Transverse colon (tissue), 4 donors: ENCODE results near the gene C19orf44. TPM values are rescaled to one million over a fixed set of nuclear protein-coding genes. Genes with fewer than 3 reads are reported as not detected.

Source experiments
- DNase-seq: peaks from one replicate; pipeline ENCODE4 v3.0.0-alpha.2; 2019
- H3K27ac ChIP-seq, 4 donors: fragments of 200-600 bp; sonication (generic); 2 replicates each; pipeline ENCODE4 v1.5.1; 2016 to 2018; ENCODE audit warnings: inconsistent platforms in 4 of 4
- H3K27me3 ChIP-seq: fragments of 200-600 bp; sonication (generic); 2 replicates; pipeline ENCODE4 v1.5.1; 2017; ENCODE audit warnings: inconsistent platforms
- H3K36me3 ChIP-seq, 4 donors: fragments of 200-600 bp; sonication (generic); 2 replicates each; pipeline ENCODE4 v1.5.1; 2017 to 2019; ENCODE audit warnings: inconsistent platforms in 4 of 4
- H3K4me1 ChIP-seq, 4 donors: fragments of 200-600 bp; sonication (generic); 2 replicates each; pipeline ENCODE4 v1.5.1; 2017 to 2020; ENCODE audit warnings: inconsistent platforms in 4 of 4
- H3K4me3 ChIP-seq, 4 donors: fragments of 200-600 bp; sonication (generic); 1 replicate in 1 of 4; 2 replicates in 3 of 4; pipeline versions ENCODE4 v1.5.1 to v1.6.1; 2017 to 2019; ENCODE audit warnings: inconsistent platforms in 4 of 4
- H3K9me3 ChIP-seq, 2 donors: fragments of 200-600 bp; sonication (generic); 2 replicates each; pipeline ENCODE4 v1.5.1; 2017 to 2019; ENCODE audit warnings: inconsistent platforms in 2 of 2
- CTCF ChIP-seq, 5 experiments: fragments of 200-600 bp in 3 of 5; fragments of 450-650 bp in 2 of 5; sonication (generic) in 3 of 5; IDR thresholded peaks; 1 replicate in 2 of 5; 2 replicates in 3 of 5; pipeline ENCODE4 v1.5.1; 2016 to 2017; ENCODE audit warnings: antibody characterized with exemption in 5 of 5, inconsistent platforms in 3 of 5, mild to moderate bottlenecking in 2 of 5, moderate library complexity in 1 of 5
- EP300 ChIP-seq: sonication (generic); formaldehyde crosslinking; IDR thresholded peaks from one replicate; pipeline ENCODE4 v1.6.1; 2017; ENCODE audit warnings: antibody characterized with exemption, low read depth
- POLR2A ChIP-seq: fragments of 450-650 bp; IDR thresholded peaks from one replicate; pipeline ENCODE4 v1.6.1; 2016; ENCODE audit warnings: antibody characterized with exemption, mild to moderate bottlenecking, moderate library complexity
- POLR2AphosphoS5 ChIP-seq, 3 donors: sonication (generic); formaldehyde crosslinking; IDR thresholded peaks; one replicate each; pipeline ENCODE4 v1.6.1; 2016; ENCODE audit warnings: antibody characterized with exemption in 3 of 3
- WGBS, 2 donors: methylation state at CpG; one replicate each; pipeline ENCODE4 v1.1.5; 2018; ENCODE audit warnings: low coverage in 1 of 2; 5-methylcytosine and 5-hydroxymethylcytosine counted together
- in situ Hi-C, 4 donors: fragments of 200-750 bp; cut with MboI; loops; one replicate each; pipeline versions ENCODE4 v1.15.0 to v1.15.1; 2017; ENCODE audit warnings: low sequenced_read_pairs in 3 of 4, low pct_ligation_motif_present in 1 of 4, low pct_unique_long_range_greater_than_20kb in 1 of 4
- intact Hi-C: fragments of 100-400 bp; cut with DNase I; formaldehyde crosslinking; loops from one replicate; pipeline ENCODE4 v1.15.1; 2023; ENCODE audit warnings: low total_unique reads
- total RNA-seq, 4 donors: library from RNA; depleted of rRNA; stranded (reverse); fragments of >200 nt; gene quantifications; one replicate each; pipeline ENCODE4 v1.1.0, GENCODE V29; 2016

Gene C19orf44
- total RNA-seq, 4 donors from 2014 or later = 0.20 to 6.7 (median 1.6) TPM

- Histone ChIP-seq H3K4me3 (no peak overlapping the region), H3K36me3 (no peaks in the 10 kb centered on the region), H3K27ac (peak overlapping the region; percentile 14 to 59 (median 35)), H3K27me3 (no peaks in the 10 kb centered on the region), H3K4me1 (peaks cover 20 to 43% (median 32%) of the 10 kb centered on the region in 4 donors), H3K9me3 (no peaks in the 10 kb centered on the region)
- intact Hi-C loops (no loop called here), in situ Hi-C loops (no loop called here)
- WGBS, 2 donors = 39% methylated on average over 16 of the region's 16 CpGs; no CpG with 5 or more reads in 1 of the 2 donors
- no peak for DNase-seq
- TF ChIP-seq EP300 (no peak), CTCF (IDR thresholded peaks at IDR 0.05) (no peak), POLR2A (no peak), POLR2AphosphoS5 (IDR thresholded peaks at IDR 0.05) (no peak)
These were observed 38.8 kb upstream of the C19orf44 start for GRCh38 chr19:16457195-16457953.

DNA sequence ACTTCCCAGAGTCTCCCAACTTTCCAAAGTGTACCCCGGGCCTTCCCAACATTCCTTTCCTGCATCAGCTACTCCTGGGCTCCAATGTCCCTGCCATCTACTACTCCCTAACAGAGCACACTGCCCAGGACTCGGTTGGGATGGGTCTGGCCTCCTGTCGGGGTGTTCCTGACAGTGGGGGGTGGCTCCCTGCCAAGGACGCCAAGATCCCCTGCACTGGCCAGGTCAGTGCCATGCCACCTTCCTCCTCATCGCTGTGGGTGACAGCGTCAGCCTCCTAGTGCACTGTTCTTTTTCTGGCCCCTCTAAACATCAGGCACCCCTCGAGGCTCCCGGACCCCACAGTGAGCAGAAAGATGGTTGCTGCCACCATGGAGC lies 38.3 kb upstream of the C19orf44 start:
- DNase-seq = no peak
- H3K27me3 ChIP-seq = no peaks in the 10 kb centered on the region
- no peak overlapping the region for H3K4me3 ChIP-seq
- H3K36me3 ChIP-seq = no peaks in the 10 kb centered on the region
- TF ChIP-seq POLR2AphosphoS5 (IDR thresholded peaks at IDR 0.05) (no peak), POLR2A (no peak), EP300 (no peak), CTCF (IDR thresholded peaks at IDR 0.05) (no peak)
- H3K27ac ChIP-seq = peak overlapping the region; percentile 5 to 59 (median 35)
- H3K4me1 ChIP-seq = peaks cover 20 to 46% (median 32%) of the 10 kb centered on the region in 4 donors
- in situ Hi-C loops (no loop called here), intact Hi-C loops (no loop called here)
- WGBS, 2 donors = 60% methylated on average over 8 of the region's 8 CpGs; no CpG with 5 or more reads in 1 of the 2 donors
- no peaks in the 10 kb centered on the region for H3K9me3 ChIP-seq

GRCh38 chr19:16458391-16459341 lies 37.5 kb upstream of the C19orf44 start:
- TF ChIP-seq EP300 (no peak), CTCF (IDR thresholded peaks at IDR 0.05) (no peak), POLR2A (no peak), POLR2AphosphoS5 (IDR thresholded peaks at IDR 0.05) (no peak)
- Histone ChIP-seq H3K36me3 (no peaks in the 10 kb centered on the region), H3K4me1 (peaks cover 20 to 51% (median 32%) of the 10 kb centered on the region in 4 donors), H3K9me3 (no peaks in the 10 kb centered on the region), H3K27me3 (no peaks in the 10 kb centered on the region), H3K27ac (peak overlapping the region in 3 of 4 donors; percentile 5 to 59 (median 21)), H3K4me3 (no peak overlapping the region)
- in situ Hi-C loops (no loop called here), intact Hi-C loops (no loop called here)
- no peak for DNase-seq
- 74 to 80% methylated on average over 2 to 25 of the region's 25 CpGs for WGBS, 2 donors

- Histone ChIP-seq H3K4me1 (peaks cover 20 to 51% (median 32%) of the 10 kb centered on the region in 4 donors), H3K36me3 (no peaks in the 10 kb centered on the region), H3K27me3 (no peaks in the 10 kb centered on the region), H3K4me3 (no peak overlapping the region), H3K27ac (no peak overlapping the region), H3K9me3 (no peaks in the 10 kb centered on the region)
- WGBS, 2 donors = 60% methylated on average over 3 of the region's 3 CpGs; no CpG with 5 or more reads in 1 of the 2 donors
- intact Hi-C loops = no loop called here
- in situ Hi-C loops = no loop called here
- DNase-seq = no peak
- TF ChIP-seq POLR2AphosphoS5 (IDR thresholded peaks at IDR 0.05) = no peak
- TF ChIP-seq POLR2A = no peak
- TF ChIP-seq EP300 = no peak
- no peak for TF ChIP-seq CTCF (IDR thresholded peaks at IDR 0.05)
These were observed 36.5 kb upstream of the C19orf44 start for GRCh38 chr19:16459680-16460079.
